SK-N-SH (cell line): Measurements from ENCODE around the gene PRKAG1.

Source experiments
- CHD2 ChIP-seq: fragments of 150-350 bp; IDR thresholded peaks from 2 replicates; pipeline ENCODE4 v1.6.1; 2018; ENCODE audit warnings: low read length; ENCODE audit not compliant: partially characterized antibody
- CTCF ChIP-seq: fragments of 200-600 bp; sonication (generic); IDR thresholded peaks from 2 replicates; pipeline ENCODE4 v1.6.1; 2017; ENCODE audit warnings: antibody characterized with exemption, mild to moderate bottlenecking, moderate library complexity
- JUND ChIP-seq: IDR thresholded peaks from 2 replicates; pipeline ENCODE4 v1.4.0; 2012
- PBX3 ChIP-seq: IDR thresholded peaks from 2 replicates; pipeline ENCODE4; 2012

GRCh38 chr12:48956279-48957140 lies 62.1 kb downstream of the PRKAG1 start:
- peak; percentile 33 for TF ChIP-seq CHD2
- TF ChIP-seq PBX3 = peak; percentile 27; the same call in 1 of the 2 replicates
- TF ChIP-seq CTCF = 0 out of 2 replicates have a peak, but pooled peaks have one; percentile 21
- no peak for TF ChIP-seq JUND
